Colonic mucosa (tissue), 4 donors: ENCODE measurements around the gene RHOC. TPM values are rescaled to one million over a fixed set of nuclear protein-coding genes. Genes with fewer than 3 reads are reported as not detected.

Experiments
- DNase-seq: peaks from one replicate; pipeline ENCODE4 v3.0.0-alpha.2; 2020
- H3K27ac ChIP-seq: fragments of 200-600 bp; one replicate; pipeline ENCODE4 v1.8.0; 2021
- H3K27me3 ChIP-seq: fragments of 200-600 bp; one replicate; pipeline ENCODE4 v1.8.0; 2021
- H3K36me3 ChIP-seq: fragments of 200-600 bp; one replicate; pipeline ENCODE4 v1.8.0; 2021
- H3K4me1 ChIP-seq: fragments of 200-600 bp; one replicate; pipeline ENCODE4 v1.8.0; 2021; ENCODE audit warnings: mild to moderate bottlenecking
- H3K4me3 ChIP-seq: fragments of 200-600 bp; one replicate; pipeline ENCODE4 v1.8.0; 2021
- H3K9ac ChIP-seq, 2 donors: one replicate each; pipeline ENCODE4 v1.7.0; 2013; ENCODE audit warnings: control low read depth in 2 of 2, low read depth in 2 of 2, low read length in 2 of 2
- H3K9me3 ChIP-seq: fragments of 200-600 bp; one replicate; pipeline ENCODE4 v1.8.0; 2021
- intact Hi-C: fragments of 100-400 bp; cut with DNase I; formaldehyde crosslinking; loops from one replicate; pipeline ENCODE4 v1.14.1; 2022
- total RNA-seq, 2 donors: library from RNA; stranded (reverse); fragmentation: NEBNext Ultra II Directional in 1 of 2; extraction: Animal tissue kit (Norgen Biotek cat#: 25700) in 1 of 2; gene quantifications; one replicate each; pipeline ENCODE4 v1.2.1, GENCODE V29; 2021
- TF ChIP-seq, protein P1 (sequence below): fragments of 200-600 bp; IDR thresholded peaks from one replicate; pipeline ENCODE4 v1.8.0; 2022; ENCODE audit warnings: antibody characterized with exemption, mild to moderate bottlenecking
- donor health status: healthy.
- donor health status: DM: no; HTN: no; CAD: no.
- donor health status: DM: no; HTN: no; CAD: no.

The RHOC gene
- total RNA-seq: 100 to 1,000 TPM; 327 to 451 TPM

DNA sequence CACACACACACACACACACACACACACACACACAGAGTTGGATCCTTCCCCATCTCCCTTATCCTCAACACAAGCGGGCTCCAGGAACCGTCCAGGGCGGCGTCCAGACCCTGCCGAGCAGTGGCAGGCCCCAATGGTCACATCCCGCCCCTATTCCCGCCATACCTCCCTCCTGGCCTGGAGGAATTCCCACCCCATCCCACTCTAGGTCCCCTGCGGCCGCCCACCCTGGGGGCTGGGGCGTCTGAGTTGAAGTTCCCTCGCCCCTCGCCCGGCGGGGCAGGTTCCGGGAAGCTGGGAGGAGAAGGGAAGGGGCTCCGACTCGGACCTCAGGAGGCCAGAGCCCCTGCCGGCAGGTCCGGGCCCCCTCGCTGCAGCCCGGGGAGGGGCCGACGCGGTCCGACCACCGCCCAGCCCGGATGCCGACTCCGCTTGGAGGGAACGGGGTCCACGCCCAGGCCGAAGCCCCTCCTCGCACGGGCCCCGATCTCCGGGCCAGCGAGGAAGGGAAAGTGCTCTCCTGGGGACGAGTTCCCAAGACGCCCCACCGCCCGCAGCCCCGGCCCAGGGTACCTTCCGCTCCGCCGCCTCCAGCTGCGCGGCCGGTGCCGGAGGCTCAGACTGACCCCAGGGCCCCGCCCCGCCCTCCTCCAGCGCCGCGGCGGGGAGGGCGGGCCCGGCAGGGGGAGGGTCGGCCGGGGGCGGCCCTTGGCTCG lies at the start of gene RHOC:
TSS of gene RHOC (minus strand) at position 623 of the 716 bp plus-strand sequence. CDS start 3,328 bp downstream, outside the sequence.
- Histone ChIP-seq H3K27me3 (no peaks in the 10 kb centered on the region), H3K4me3 (peak within 1 kb of the TSS; percentile 86), H3K36me3 (peaks cover 5% of the 10 kb centered on the region), H3K27ac (peak within 1 kb of the TSS; percentile 96), H3K4me1 (peaks cover 17% of the 10 kb centered on the region), H3K9ac (peak within 1 kb of the TSS; percentile 88 to 98), H3K9me3 (no peaks in the 10 kb centered on the region)
- TF ChIP-seq, protein P1, sequence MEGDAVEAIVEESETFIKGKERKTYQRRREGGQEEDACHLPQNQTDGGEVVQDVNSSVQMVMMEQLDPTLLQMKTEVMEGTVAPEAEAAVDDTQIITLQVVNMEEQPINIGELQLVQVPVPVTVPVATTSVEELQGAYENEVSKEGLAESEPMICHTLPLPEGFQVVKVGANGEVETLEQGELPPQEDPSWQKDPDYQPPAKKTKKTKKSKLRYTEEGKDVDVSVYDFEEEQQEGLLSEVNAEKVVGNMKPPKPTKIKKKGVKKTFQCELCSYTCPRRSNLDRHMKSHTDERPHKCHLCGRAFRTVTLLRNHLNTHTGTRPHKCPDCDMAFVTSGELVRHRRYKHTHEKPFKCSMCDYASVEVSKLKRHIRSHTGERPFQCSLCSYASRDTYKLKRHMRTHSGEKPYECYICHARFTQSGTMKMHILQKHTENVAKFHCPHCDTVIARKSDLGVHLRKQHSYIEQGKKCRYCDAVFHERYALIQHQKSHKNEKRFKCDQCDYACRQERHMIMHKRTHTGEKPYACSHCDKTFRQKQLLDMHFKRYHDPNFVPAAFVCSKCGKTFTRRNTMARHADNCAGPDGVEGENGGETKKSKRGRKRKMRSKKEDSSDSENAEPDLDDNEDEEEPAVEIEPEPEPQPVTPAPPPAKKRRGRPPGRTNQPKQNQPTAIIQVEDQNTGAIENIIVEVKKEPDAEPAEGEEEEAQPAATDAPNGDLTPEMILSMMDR: no peak
- peak; percentile 73 for DNase-seq
- intact Hi-C loops: loop anchor here (5.0 kb wide), 3 partner anchors 89 to 314 kb away; partner anchors contain the start of genes CAPZA1 and ST7L

DNA sequence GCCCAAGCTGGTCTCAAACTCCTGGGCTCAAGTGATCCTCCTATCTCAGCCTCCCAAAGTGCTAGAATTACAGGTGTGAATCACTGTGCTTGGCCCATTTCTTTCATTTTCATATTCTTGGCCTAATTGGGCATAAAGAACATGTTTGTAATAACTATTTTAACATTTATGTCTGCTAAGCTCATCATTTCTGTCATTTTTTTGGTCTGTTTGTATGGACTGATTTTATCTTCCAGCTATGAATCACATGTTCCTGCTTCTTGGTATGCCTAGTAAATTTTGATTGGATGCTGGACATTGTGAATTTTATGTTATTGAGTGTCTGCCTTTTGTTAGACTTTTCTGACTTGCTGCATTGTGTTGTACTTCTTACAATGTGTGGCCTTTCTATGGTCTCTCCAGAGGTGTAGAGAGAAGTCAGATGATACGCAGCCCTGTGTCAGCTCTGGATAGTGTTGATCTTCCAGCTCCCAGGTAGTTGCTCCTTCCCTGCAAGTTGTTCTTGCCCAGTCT lies 47.2 kb upstream of the RHOC start:
- Histone ChIP-seq H3K27ac (no peak overlapping the region), H3K4me3 (no peak overlapping the region), H3K9ac (no peak overlapping the region), H3K36me3 (no peaks in the 10 kb centered on the region), H3K27me3 (no peaks in the 10 kb centered on the region), H3K4me1 (no peaks in the 10 kb centered on the region), H3K9me3 (no peaks in the 10 kb centered on the region)
- no peak for DNase-seq
- TF ChIP-seq, protein P1: no peak
- intact Hi-C loops: no loop called here

DNA sequence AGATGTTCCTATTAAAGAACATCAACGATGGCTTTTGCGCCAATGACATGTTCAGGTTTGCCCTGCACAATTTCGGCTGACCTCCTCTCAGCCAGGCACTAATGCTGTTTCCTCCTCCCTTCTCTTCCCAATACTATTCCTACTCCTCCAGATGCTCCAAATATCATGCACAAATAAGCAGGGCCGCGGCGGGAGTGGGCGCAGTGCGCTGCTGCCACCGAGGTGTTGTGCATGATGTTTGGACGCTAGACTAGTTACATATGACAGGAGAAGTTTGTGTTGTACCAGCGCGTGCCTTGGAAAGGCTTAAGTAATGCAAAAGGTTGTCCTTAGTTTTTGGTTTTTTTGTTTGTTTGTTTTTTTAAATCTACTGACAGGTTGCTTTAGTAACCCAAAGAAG lies 41.5 kb upstream of the RHOC start:
- H3K4me1 ChIP-seq: peaks cover 8% of the 10 kb centered on the region
- no peak overlapping the region for H3K27ac ChIP-seq
- intact Hi-C loops: no loop called here
- no peak for DNase-seq
- no peaks in the 10 kb centered on the region for H3K36me3 ChIP-seq
- H3K9ac ChIP-seq: no peak overlapping the region
- TF ChIP-seq, protein P1: no peak
- H3K27me3 ChIP-seq: peaks cover 14% of the 10 kb centered on the region
- no peak overlapping the region for H3K4me3 ChIP-seq
- H3K9me3 ChIP-seq: no peaks in the 10 kb centered on the region

DNA sequence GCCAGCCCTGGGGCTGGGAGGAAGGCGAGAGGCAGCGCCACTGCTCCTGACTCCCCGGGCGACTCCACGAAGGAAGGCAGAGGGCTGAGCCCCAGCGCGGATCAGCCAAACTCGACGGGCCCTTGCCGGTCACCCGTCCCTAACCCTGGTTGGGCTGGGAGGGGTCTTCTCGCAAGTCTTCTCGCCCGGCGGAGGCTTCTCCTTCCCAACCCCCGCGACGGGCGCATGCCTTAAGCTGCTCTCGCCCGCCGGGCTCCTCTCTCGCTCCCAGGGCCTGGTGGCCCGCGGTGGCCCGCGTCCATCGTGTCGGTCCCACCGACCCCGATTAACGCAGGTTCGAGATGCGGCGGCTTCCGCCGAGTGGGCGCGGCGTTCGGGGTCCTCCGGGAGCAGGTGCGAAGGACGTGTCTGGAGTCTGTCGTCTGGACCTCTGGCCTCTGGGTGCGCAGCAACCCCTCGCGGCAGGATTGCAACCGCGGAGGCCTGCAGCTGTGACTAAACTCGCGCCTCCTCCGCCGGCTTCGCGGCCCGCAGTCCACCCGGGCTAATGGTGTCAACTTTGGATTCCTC lies 37.2 kb upstream of the RHOC start:
- intact Hi-C loops: no loop called here
- Histone ChIP-seq H3K9me3 (no peaks in the 10 kb centered on the region), H3K4me3 (peak overlapping the region; percentile 19), H3K27ac (no peak overlapping the region), H3K27me3 (peaks cover 28% of the 10 kb centered on the region), H3K4me1 (peaks cover 8% of the 10 kb centered on the region), H3K9ac (no peak overlapping the region), H3K36me3 (no peaks in the 10 kb centered on the region)
- no peak for DNase-seq
- TF ChIP-seq, protein P1: no peak

DNA sequence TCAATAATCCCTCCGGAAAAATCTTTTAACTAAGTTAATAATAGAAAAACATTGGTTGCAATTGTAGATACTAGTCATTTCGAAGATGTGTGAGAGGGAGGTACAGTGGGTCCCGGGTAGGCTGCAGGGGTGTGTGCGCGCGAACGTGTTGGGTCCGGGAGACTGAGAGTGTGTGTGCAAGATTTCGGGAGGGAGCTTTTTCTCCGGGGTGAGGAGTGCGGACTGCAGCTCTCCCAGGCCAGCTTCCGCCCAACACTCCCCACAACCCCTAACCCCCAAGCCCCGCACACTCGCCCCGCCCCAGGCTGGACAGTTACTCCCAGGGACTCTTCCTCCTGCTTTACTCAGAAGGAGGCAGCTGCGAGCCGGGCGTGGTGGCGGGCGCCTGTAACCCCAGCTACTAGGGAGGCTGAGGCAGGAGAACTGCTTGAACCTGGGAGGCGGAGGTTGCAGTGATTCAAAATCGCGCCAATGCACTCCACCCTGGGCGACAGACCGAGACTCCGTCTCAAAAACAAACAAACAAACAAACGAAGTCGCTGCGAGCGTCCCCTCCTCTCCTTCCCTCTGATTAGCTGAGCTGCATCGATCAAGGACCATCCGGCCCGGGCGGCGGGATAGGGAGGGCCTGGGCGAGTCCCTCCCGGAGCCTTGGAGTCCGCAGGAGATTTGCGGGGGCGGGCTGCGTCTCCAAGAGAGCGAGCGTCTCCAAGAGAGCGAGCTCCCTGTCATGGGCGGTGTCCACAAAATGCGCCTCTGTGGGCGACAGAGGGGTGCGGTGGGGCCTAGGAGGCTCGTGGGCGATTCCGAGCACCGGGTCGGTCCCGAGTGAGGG lies 36.5 kb upstream of the RHOC start:
- H3K27ac ChIP-seq: no peak overlapping the region
- TF ChIP-seq, protein P1: no peak
- DNase-seq: no peak
- intact Hi-C loops: no loop called here
- H3K9me3 ChIP-seq: no peaks in the 10 kb centered on the region
- peaks cover 28% of the 10 kb centered on the region for H3K27me3 ChIP-seq
- no peaks in the 10 kb centered on the region for H3K36me3 ChIP-seq
- H3K4me1 ChIP-seq: peaks cover 8% of the 10 kb centered on the region
- H3K9ac ChIP-seq: no peak overlapping the region
- H3K4me3 ChIP-seq: peak overlapping the region; percentile 19
